Activated T-cell treated with anti-CD3 and anti-CD28 coated beads, Interleukin-2, amount 50 U/mL, for 24 hours (primary cell): ENCODE measurements around the gene DBX1.

Experiments
- DNase-seq: peaks from one replicate; pipeline ENCODE4 v3.0.0-alpha.2; 2020
- H3K27ac Mint-ChIP-seq: 2 replicates; pipeline ENCODE4 v1.8.0; 2020; ENCODE audit warnings: mild to moderate bottlenecking, mixed read lengths
- H3K27me3 Mint-ChIP-seq: 2 replicates; pipeline ENCODE4 v1.8.0; 2020; ENCODE audit warnings: mixed read lengths
- H3K36me3 Mint-ChIP-seq: 2 replicates; pipeline ENCODE4 v1.8.0; 2020; ENCODE audit warnings: low read depth, mixed read lengths
- H3K4me1 Mint-ChIP-seq: 2 replicates; pipeline ENCODE4 v1.8.0; 2020; ENCODE audit warnings: low read depth, mixed read lengths
- H3K4me3 Mint-ChIP-seq: 2 replicates; pipeline ENCODE4 v1.8.0; 2020; ENCODE audit warnings: mild to moderate bottlenecking, moderate library complexity, mixed read lengths
- H3K9me3 Mint-ChIP-seq: 2 replicates; pipeline ENCODE4 v1.8.0; 2020; ENCODE audit warnings: mixed read lengths

Gene DBX1

GRCh38 chr11:20177136-20177535 is 16.9 kb upstream of the DBX1 start:
- no peak for DNase-seq
- Mint-ChIP-seq H3K4me3 (no peak overlapping the region), H3K27ac (no peak overlapping the region), H3K9me3 (peaks cover 3% of the 10 kb centered on the region), H3K27me3 (peaks cover 59% of the 10 kb centered on the region), H3K36me3 (no peaks in the 10 kb centered on the region), H3K4me1 (no peaks in the 10 kb centered on the region)

- H3K27ac Mint-ChIP-seq = no peak overlapping the region
- no peak for DNase-seq
- peaks cover 3% of the 10 kb centered on the region for H3K9me3 Mint-ChIP-seq
- H3K27me3 Mint-ChIP-seq = peaks cover 60% of the 10 kb centered on the region
- H3K4me1 Mint-ChIP-seq = no peaks in the 10 kb centered on the region
- H3K4me3 Mint-ChIP-seq = no peak overlapping the region
- no peaks in the 10 kb centered on the region for H3K36me3 Mint-ChIP-seq
Measured at GRCh38 chr11:20172721-20173447, 12.6 kb upstream of the DBX1 start.

GRCh38 chr11:20163783-20164481 is 3.7 kb upstream of the DBX1 start:
- peak overlapping the region; percentile 52 for H3K4me3 Mint-ChIP-seq
- H3K27me3 Mint-ChIP-seq = peaks cover 91% of the 10 kb centered on the region
- H3K4me1 Mint-ChIP-seq = peaks cover 28% of the 10 kb centered on the region

GRCh38 chr11:20162824-20163782 is 2.8 kb upstream of the DBX1 start:
- Mint-ChIP-seq H3K27me3 (peaks cover 93% of the 10 kb centered on the region), H3K4me3 (peak overlapping the region; percentile 52), H3K27ac (peak overlapping the region; percentile 14), H3K36me3 (no peaks in the 10 kb centered on the region), H3K9me3 (peaks cover 8% of the 10 kb centered on the region), H3K4me1 (peaks cover 32% of the 10 kb centered on the region)
- peak; percentile 41 for DNase-seq

More at GRCh38 chr11:20163783-20164481, 3.7 kb upstream of the DBX1 start:
- no peak for DNase-seq
- Mint-ChIP-seq H3K36me3 (no peaks in the 10 kb centered on the region), H3K9me3 (peaks cover 7% of the 10 kb centered on the region), H3K27ac (no peak overlapping the region)

- Mint-ChIP-seq H3K4me1 (peaks cover 40% of the 10 kb centered on the region), H3K9me3 (peaks cover 8% of the 10 kb centered on the region), H3K36me3 (no peaks in the 10 kb centered on the region), H3K27ac (peak overlapping the region; percentile 17), H3K27me3 (peaks cover 93% of the 10 kb centered on the region), H3K4me3 (no peak overlapping the region)
- DNase-seq = no peak
Measured at GRCh38 chr11:20161923-20162744, 1.9 kb upstream of the DBX1 start.

- DNase-seq = no peak
- Mint-ChIP-seq H3K27me3 (peaks cover 89% of the 10 kb centered on the region), H3K4me1 (peaks cover 40% of the 10 kb centered on the region), H3K9me3 (peaks cover 8% of the 10 kb centered on the region), H3K4me3 (no peak overlapping the region), H3K36me3 (no peaks in the 10 kb centered on the region), H3K27ac (no peak overlapping the region)
Measured at GRCh38 chr11:20161230-20161918, 1.1 kb upstream of the DBX1 start.

- H3K4me1 Mint-ChIP-seq = peaks cover 46% of the 10 kb centered on the region
- H3K9me3 Mint-ChIP-seq = peaks cover 8% of the 10 kb centered on the region
- H3K36me3 Mint-ChIP-seq = no peaks in the 10 kb centered on the region
- DNase-seq = no peak
- H3K4me3 Mint-ChIP-seq = no peak overlapping the region
- H3K27me3 Mint-ChIP-seq = peaks cover 90% of the 10 kb centered on the region
- peak overlapping the region; percentile 52 for H3K27ac Mint-ChIP-seq
Measured at GRCh38 chr11:20159466-20160381, 551 bp downstream of the DBX1 start.

GRCh38 chr11:20158597-20159257 is 1.5 kb downstream of the DBX1 start:
- Mint-ChIP-seq H3K4me1 (peaks cover 42% of the 10 kb centered on the region), H3K36me3 (no peaks in the 10 kb centered on the region), H3K4me3 (no peak overlapping the region), H3K9me3 (peaks cover 8% of the 10 kb centered on the region), H3K27ac (peak overlapping the region; percentile 52), H3K27me3 (peaks cover 83% of the 10 kb centered on the region)
- no peak for DNase-seq

GRCh38 chr11:20157728-20158127 is 2.5 kb downstream of the DBX1 start:
- Mint-ChIP-seq H3K4me1 (peaks cover 33% of the 10 kb centered on the region), H3K9me3 (peaks cover 8% of the 10 kb centered on the region), H3K27me3 (peaks cover 77% of the 10 kb centered on the region), H3K4me3 (peak overlapping the region; percentile 45), H3K36me3 (no peaks in the 10 kb centered on the region), H3K27ac (no peak overlapping the region)
- no peak for DNase-seq

- peaks cover 8% of the 10 kb centered on the region for H3K9me3 Mint-ChIP-seq
- peak overlapping the region; percentile 62 for H3K4me3 Mint-ChIP-seq
- H3K4me1 Mint-ChIP-seq = peaks cover 27% of the 10 kb centered on the region
- peaks cover 70% of the 10 kb centered on the region for H3K27me3 Mint-ChIP-seq
- no peak overlapping the region for H3K27ac Mint-ChIP-seq
- no peak for DNase-seq
- H3K36me3 Mint-ChIP-seq = no peaks in the 10 kb centered on the region
Measured at GRCh38 chr11:20156876-20157613, 3.2 kb downstream of the DBX1 start.

- H3K9me3 Mint-ChIP-seq = peaks cover 8% of the 10 kb centered on the region
- peaks cover 63% of the 10 kb centered on the region for H3K27me3 Mint-ChIP-seq
- no peaks in the 10 kb centered on the region for H3K36me3 Mint-ChIP-seq
- peak overlapping the region; percentile 62 for H3K4me3 Mint-ChIP-seq
- peak; percentile 71 for DNase-seq
- H3K4me1 Mint-ChIP-seq = peaks cover 25% of the 10 kb centered on the region
- peak overlapping the region; percentile 63 for H3K27ac Mint-ChIP-seq
Measured at GRCh38 chr11:20156280-20156875, 3.9 kb downstream of the DBX1 start.
